Loucy (cell line): ENCODE measurements around the gene SMIM8.

Experiments used
- H2AFZ ChIP-seq: fragments of 200-600 bp; sonication (generic); 2 replicates; pipeline ENCODE4 v1.6.0; 2016; ENCODE audit warnings: antibody characterized with exemption, mild to moderate bottlenecking, low read length, moderate library complexity
- H3F3A ChIP-seq: fragments of 200-600 bp; 2 replicates; pipeline ENCODE4 v1.6.0; 2016; ENCODE audit warnings: antibody characterized with exemption, low read depth, mild to moderate bottlenecking
- H3K27me3 ChIP-seq: fragments of 200-600 bp; sonication (generic); 2 replicates; pipeline ENCODE4 v1.6.1; 2014; ENCODE audit warnings: low read length, mild to moderate bottlenecking; ENCODE audit not compliant: insufficient read depth, poor library complexity, severe bottlenecking
- H3K36me3 ChIP-seq: fragments of 200-600 bp; sonication (generic); 2 replicates; pipeline ENCODE4 v1.6.1; 2016; ENCODE audit warnings: low read length; ENCODE audit not compliant: insufficient read depth
- H3K4me1 ChIP-seq: fragments of 200-600 bp; sonication (generic); 2 replicates; pipeline ENCODE4 v1.5.1; 2014; ENCODE audit warnings: low read length, mild to moderate bottlenecking; ENCODE audit not compliant: insufficient read depth, poor library complexity, severe bottlenecking
- H3K4me2 ChIP-seq: fragments of 200-600 bp; sonication (generic); 2 replicates; pipeline ENCODE4 v1.6.0; 2014; ENCODE audit warnings: antibody characterized with exemption, low read length, low read depth, mild to moderate bottlenecking; ENCODE audit not compliant: poor library complexity, severe bottlenecking
- H3K4me3 ChIP-seq: fragments of 200-600 bp; sonication (generic); 2 replicates; pipeline ENCODE4 v1.5.1; 2014; ENCODE audit warnings: low read length, mild to moderate bottlenecking, mixed read lengths; ENCODE audit not compliant: poor library complexity, severe bottlenecking
- H3K79me2 ChIP-seq: fragments of 200-600 bp; sonication (generic); 2 replicates; pipeline ENCODE4 v1.6.1; 2014; ENCODE audit warnings: low read length; ENCODE audit not compliant: insufficient read depth
- H3K9ac ChIP-seq: fragments of 200-600 bp; sonication (generic); 2 replicates; pipeline ENCODE4 v1.6.0; 2014; ENCODE audit warnings: mild to moderate bottlenecking, low read depth, low read length, moderate library complexity; ENCODE audit not compliant: poor library complexity, severe bottlenecking
- H3K9me2 ChIP-seq: fragments of 200-600 bp; sonication (generic); replicated peaks from 2 replicates; pipeline ENCODE4 v1.6.1; 2016; ENCODE audit warnings: low read depth, low read length, mixed read lengths
- H3K9me3 ChIP-seq: fragments of 200-600 bp; sonication (generic); 2 replicates; pipeline ENCODE4 v1.6.1; 2014; ENCODE audit warnings: mild to moderate bottlenecking, antibody characterized with exemption, low read length, low read depth; ENCODE audit not compliant: insufficient read depth
- H4K20me1 ChIP-seq: fragments of 200-600 bp; sonication (generic); 2 replicates; pipeline ENCODE4 v1.6.0; 2014; ENCODE audit warnings: antibody characterized with exemption, low read length, mild to moderate bottlenecking; ENCODE audit not compliant: insufficient read depth, poor library complexity, severe bottlenecking
- EZH2phosphoT487 ChIP-seq: fragments of 200-600 bp; IDR thresholded peaks from 2 replicates; pipeline ENCODE4 v1.6.1; 2018; ENCODE audit warnings: antibody characterized with exemption, mild to moderate bottlenecking, moderate library complexity, borderline replicate concordance
- TF ChIP-seq, protein P1 (sequence below): fragments of 200-600 bp; sonication (generic); conservative IDR thresholded peaks from 2 replicates; pipeline ENCODE4 v1.5.1; 2014; ENCODE audit warnings: mild to moderate bottlenecking, antibody characterized with exemption, low read length

The SMIM8 gene

GRCh38 chr6:87282743-87283142 is 39.6 kb upstream of the SMIM8 start:
- H3K9ac ChIP-seq = no peak overlapping the region
- no peaks in the 10 kb centered on the region for H4K20me1 ChIP-seq
- H3K9me2 ChIP-seq = no peaks in the 10 kb centered on the region
- no peak overlapping the region for H3K4me3 ChIP-seq
- no peaks in the 10 kb centered on the region for H3K4me1 ChIP-seq
- H3F3A ChIP-seq = no peaks in the 10 kb centered on the region
- TF ChIP-seq, protein P1, sequence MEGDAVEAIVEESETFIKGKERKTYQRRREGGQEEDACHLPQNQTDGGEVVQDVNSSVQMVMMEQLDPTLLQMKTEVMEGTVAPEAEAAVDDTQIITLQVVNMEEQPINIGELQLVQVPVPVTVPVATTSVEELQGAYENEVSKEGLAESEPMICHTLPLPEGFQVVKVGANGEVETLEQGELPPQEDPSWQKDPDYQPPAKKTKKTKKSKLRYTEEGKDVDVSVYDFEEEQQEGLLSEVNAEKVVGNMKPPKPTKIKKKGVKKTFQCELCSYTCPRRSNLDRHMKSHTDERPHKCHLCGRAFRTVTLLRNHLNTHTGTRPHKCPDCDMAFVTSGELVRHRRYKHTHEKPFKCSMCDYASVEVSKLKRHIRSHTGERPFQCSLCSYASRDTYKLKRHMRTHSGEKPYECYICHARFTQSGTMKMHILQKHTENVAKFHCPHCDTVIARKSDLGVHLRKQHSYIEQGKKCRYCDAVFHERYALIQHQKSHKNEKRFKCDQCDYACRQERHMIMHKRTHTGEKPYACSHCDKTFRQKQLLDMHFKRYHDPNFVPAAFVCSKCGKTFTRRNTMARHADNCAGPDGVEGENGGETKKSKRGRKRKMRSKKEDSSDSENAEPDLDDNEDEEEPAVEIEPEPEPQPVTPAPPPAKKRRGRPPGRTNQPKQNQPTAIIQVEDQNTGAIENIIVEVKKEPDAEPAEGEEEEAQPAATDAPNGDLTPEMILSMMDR = no peak
- TF ChIP-seq EZH2phosphoT487 = no peak
- H3K27me3 ChIP-seq = no peaks in the 10 kb centered on the region
- H3K9me3 ChIP-seq = no peaks in the 10 kb centered on the region
- H2AFZ ChIP-seq = no peak overlapping the region
- no peaks in the 10 kb centered on the region for H3K36me3 ChIP-seq
- H3K4me2 ChIP-seq = no peak overlapping the region
- no peaks in the 10 kb centered on the region for H3K79me2 ChIP-seq

DNA sequence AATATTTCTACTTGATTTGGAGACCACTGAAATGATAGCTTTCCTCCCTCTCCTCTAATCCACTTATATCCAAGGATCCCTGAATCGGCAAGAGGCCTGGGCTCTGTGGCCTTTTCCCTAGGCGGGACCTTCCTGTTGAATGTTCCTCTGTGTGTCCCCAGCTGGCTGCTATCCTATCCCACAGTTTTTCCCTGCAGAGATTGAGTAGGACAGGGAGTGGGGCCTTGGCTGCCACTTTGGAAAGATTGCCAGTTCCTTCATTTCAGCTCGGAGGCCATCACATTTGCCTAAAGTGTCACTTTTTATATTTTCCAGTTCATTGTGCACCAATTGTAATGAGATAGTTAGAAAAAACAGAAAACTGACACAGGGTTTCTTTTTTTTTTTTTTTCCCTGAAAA is 38.9 kb upstream of the SMIM8 start:
- Histone ChIP-seq H3K4me1 (no peaks in the 10 kb centered on the region), H3K36me3 (no peaks in the 10 kb centered on the region), H3K79me2 (no peaks in the 10 kb centered on the region), H3K9ac (no peak overlapping the region), H4K20me1 (no peaks in the 10 kb centered on the region), H3K27me3 (no peaks in the 10 kb centered on the region), H3K9me2 (no peaks in the 10 kb centered on the region), H3F3A (no peaks in the 10 kb centered on the region), H3K4me3 (no peak overlapping the region), H3K9me3 (no peaks in the 10 kb centered on the region), H3K4me2 (no peak overlapping the region), H2AFZ (no peak overlapping the region)
- TF ChIP-seq, protein P1 = no peak
- TF ChIP-seq EZH2phosphoT487 = no peak

GRCh38 chr6:87287251-87287650 is 35.1 kb upstream of the SMIM8 start:
- H3K4me3 ChIP-seq = no peak overlapping the region
- H3K36me3 ChIP-seq = no peaks in the 10 kb centered on the region
- no peaks in the 10 kb centered on the region for H3K4me1 ChIP-seq
- no peaks in the 10 kb centered on the region for H3F3A ChIP-seq
- H3K4me2 ChIP-seq = no peak overlapping the region
- H3K9me2 ChIP-seq = no peaks in the 10 kb centered on the region
- H3K27me3 ChIP-seq = no peaks in the 10 kb centered on the region
- H3K9ac ChIP-seq = no peak overlapping the region
- no peaks in the 10 kb centered on the region for H3K79me2 ChIP-seq
- no peak overlapping the region for H2AFZ ChIP-seq
- no peaks in the 10 kb centered on the region for H3K9me3 ChIP-seq
- TF ChIP-seq EZH2phosphoT487 = no peak
- TF ChIP-seq, protein P1 = no peak
- H4K20me1 ChIP-seq = no peaks in the 10 kb centered on the region
